IPS-18a (cell line): Measurements from ENCODE around the gene CPNE8.

Experiments
- H3K27ac ChIP-seq: one replicate; pipeline ENCODE4 v1.5.1; 2013; ENCODE audit warnings: low read length
- H3K27me3 ChIP-seq: one replicate; pipeline ENCODE4 v1.6.1; 2013; ENCODE audit warnings: mild to moderate bottlenecking, low read length; ENCODE audit not compliant: control insufficient read depth, insufficient read depth
- H3K36me3 ChIP-seq: one replicate; pipeline ENCODE4 v1.6.1; 2013; ENCODE audit warnings: low read depth, low read length; ENCODE audit not compliant: control insufficient read depth
- H3K4me1 ChIP-seq: one replicate; pipeline ENCODE4 v1.6.1; 2013; ENCODE audit warnings: low read depth, low read length; ENCODE audit not compliant: control insufficient read depth
- H3K4me3 ChIP-seq: one replicate; pipeline ENCODE4 v1.5.1; 2013; ENCODE audit warnings: low read length
- H3K9ac ChIP-seq: one replicate; pipeline ENCODE4 v1.6.1; 2013; ENCODE audit warnings: mild to moderate bottlenecking, low read length, moderate library complexity
- H3K9me3 ChIP-seq: one replicate; pipeline ENCODE4 v1.6.1; 2013; ENCODE audit warnings: low read depth, low read length; ENCODE audit not compliant: control insufficient read depth

The CPNE8 gene

GRCh38 chr12:38625306-38625705 lies 280.1 kb downstream of the CPNE8 start:
- no peaks in the 10 kb centered on the region for H3K4me1 ChIP-seq
- H3K27ac ChIP-seq: no peak overlapping the region
- H3K4me3 ChIP-seq: no peak overlapping the region
- H3K27me3 ChIP-seq: no peaks in the 10 kb centered on the region
- no peak overlapping the region for H3K9ac ChIP-seq
- H3K36me3 ChIP-seq: no peaks in the 10 kb centered on the region
- no peaks in the 10 kb centered on the region for H3K9me3 ChIP-seq

DNA sequence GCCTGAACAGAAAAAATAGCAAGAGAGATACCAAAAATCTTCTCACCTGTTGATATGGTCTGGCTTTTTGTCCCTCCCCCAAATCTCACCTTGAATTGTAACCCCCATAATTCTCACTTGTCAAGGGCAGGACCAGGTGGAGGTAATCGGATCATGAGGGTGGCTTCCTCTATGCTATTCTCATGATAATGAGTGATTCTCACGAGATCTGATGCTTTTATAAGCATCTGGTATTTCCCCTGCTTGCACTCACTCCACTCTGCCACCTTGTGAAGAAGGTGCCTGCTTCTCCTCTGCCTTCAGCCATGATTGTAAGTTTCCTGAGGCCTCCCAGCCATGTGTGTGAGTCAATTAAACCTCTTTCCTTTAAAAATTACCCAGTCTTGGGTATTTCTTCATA lies 291.2 kb downstream of the CPNE8 start:
- no peak overlapping the region for H3K27ac ChIP-seq
- H3K27me3 ChIP-seq: no peaks in the 10 kb centered on the region
- H3K9me3 ChIP-seq: no peaks in the 10 kb centered on the region
- no peak overlapping the region for H3K9ac ChIP-seq
- H3K4me1 ChIP-seq: peaks cover 3% of the 10 kb centered on the region
- no peaks in the 10 kb centered on the region for H3K36me3 ChIP-seq
- no peak overlapping the region for H3K4me3 ChIP-seq

DNA sequence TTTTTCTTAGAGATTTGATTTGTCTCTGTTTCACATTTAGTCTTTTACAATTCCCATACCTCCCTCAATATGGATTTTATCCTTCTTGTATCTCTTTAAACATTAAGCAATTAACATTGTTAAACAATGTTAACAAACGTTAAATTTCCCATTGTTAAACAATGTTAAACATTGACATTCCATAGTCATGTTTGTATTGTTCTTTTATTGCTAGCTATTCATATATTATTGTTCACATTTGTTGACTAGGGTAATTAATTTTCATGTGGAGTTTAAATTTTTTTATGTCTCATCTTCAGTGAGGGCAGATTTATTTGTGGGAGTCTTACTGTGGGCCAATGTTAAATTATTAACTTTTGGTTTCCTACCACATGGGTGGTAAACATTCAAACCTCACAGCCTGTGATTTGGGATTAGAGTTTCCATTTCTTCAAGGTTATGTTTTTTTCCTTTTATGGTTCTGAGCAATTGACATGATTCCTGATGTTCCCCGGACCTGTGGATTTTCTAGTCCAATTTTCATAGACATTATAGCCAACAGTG lies 294.5 kb downstream of the CPNE8 start:
- H3K9ac ChIP-seq: no peak overlapping the region
- H3K27me3 ChIP-seq: no peaks in the 10 kb centered on the region
- no peaks in the 10 kb centered on the region for H3K36me3 ChIP-seq
- no peak overlapping the region for H3K4me3 ChIP-seq
- no peaks in the 10 kb centered on the region for H3K9me3 ChIP-seq
- peaks cover 3% of the 10 kb centered on the region for H3K4me1 ChIP-seq
- no peak overlapping the region for H3K27ac ChIP-seq

DNA sequence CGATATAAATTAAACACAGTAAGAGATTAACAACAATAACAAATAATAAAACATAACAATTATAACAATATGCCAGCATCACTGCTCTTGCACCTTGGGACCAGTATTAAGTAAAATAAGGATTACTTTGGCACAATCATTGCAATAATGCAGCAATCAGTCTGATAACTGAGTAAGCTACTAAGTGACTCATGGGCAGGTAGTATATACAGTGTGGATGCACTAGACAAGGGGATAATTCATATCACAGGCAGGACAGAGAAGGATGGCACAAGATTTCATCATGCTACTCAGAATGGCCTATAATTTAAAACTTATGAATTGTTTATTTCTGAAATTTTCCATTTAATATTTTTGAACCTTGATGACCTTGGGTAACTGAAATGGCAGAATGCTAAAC lies 298.1 kb downstream of the CPNE8 start:
- Histone ChIP-seq H3K36me3 (no peaks in the 10 kb centered on the region), H3K9ac (no peak overlapping the region), H3K27me3 (no peaks in the 10 kb centered on the region)

More for the DNA sequence above, 298.1 kb downstream of the CPNE8 start:
- Histone ChIP-seq H3K9me3 (no peaks in the 10 kb centered on the region), H3K4me1 (no peaks in the 10 kb centered on the region), H3K27ac (no peak overlapping the region), H3K4me3 (no peak overlapping the region)
